Activated CD4-positive, alpha-beta T cell treated with anti-CD3 and anti-CD28 coated beads, Interleukin-2, amount 10 ng/mL, durations not matched to agents 7 days and 5 days (primary cell): ENCODE measurements around the gene VRTN. TPM values are rescaled to one million over a fixed set of nuclear protein-coding genes. Genes with fewer than 3 reads are reported as not detected.
"Not testable (repeated sequence)": the region's sequence is repeated elsewhere in the genome, so short reads cannot be mapped to it uniquely, and the experiment has no call there.

Source experiments
- CTCF ChIA-PET: fragments of 350-600 bp; sonication (Branson Sonifier 250); formaldehyde crosslinking; loops from one replicate; lab custom pipeline; 2021; ENCODE audit warnings: antibody characterized with exemption; lab: Charles Lee
- POLR2A ChIA-PET: fragments of 350-600 bp; sonication (Branson Sonifier 250); formaldehyde crosslinking; loops from one replicate; lab custom pipeline; 2021; ENCODE audit warnings: antibody characterized with exemption; lab: Charles Lee
- DNase-seq: peaks from one replicate; pipeline ENCODE4 v3.0.0-alpha.2; 2020
- H3K27ac Mint-ChIP-seq: one replicate; pipeline ENCODE4 v1.8.0; 2021; ENCODE audit warnings: mild to moderate bottlenecking, moderate library complexity, mixed read lengths
- H3K27me3 Mint-ChIP-seq: one replicate; pipeline ENCODE4 v1.8.0; 2021; ENCODE audit warnings: mixed read lengths
- H3K36me3 Mint-ChIP-seq: one replicate; pipeline ENCODE4 v1.8.0; 2021; ENCODE audit warnings: low read depth, mixed read lengths
- H3K4me1 Mint-ChIP-seq: one replicate; pipeline ENCODE4 v1.8.0; 2021; ENCODE audit warnings: mixed read lengths
- H3K4me3 Mint-ChIP-seq: one replicate; pipeline ENCODE4 v1.8.0; 2021; ENCODE audit warnings: mild to moderate bottlenecking, moderate library complexity, mixed read lengths
- H3K9me3 Mint-ChIP-seq: one replicate; pipeline ENCODE4 v1.8.0; 2021; ENCODE audit warnings: mixed read lengths
- total RNA-seq, 2 experiments: library from RNA; stranded (reverse); gene quantifications; one replicate each; pipeline ENCODE4 v1.2.3, GENCODE V29; 2021

The VRTN gene
- total RNA-seq, 2 experiments from 2014 or later, result not detected

- not testable (repeated sequence) for H3K36me3 Mint-ChIP-seq, H3K4me3 Mint-ChIP-seq, DNase-seq, H3K9me3 Mint-ChIP-seq, H3K27ac Mint-ChIP-seq, H3K4me1 Mint-ChIP-seq
- POLR2A ChIA-PET, result interaction anchor here (0.7 kb wide), 1 partner anchor 116 kb away, joined by 3 read pairs; no protein-coding TSS in a partner anchor
- CTCF ChIA-PET, result interaction anchor here (1.2 kb wide), 1 partner anchor 9 kb away, joined by 3 read pairs; no protein-coding TSS in a partner anchor
- peaks cover 16% of the 10 kb centered on the region for H3K27me3 Mint-ChIP-seq
Observed at GRCh38 chr14:74390505-74390904, 42.2 kb downstream of the VRTN start.

- Mint-ChIP-seq H3K27ac (no peak overlapping the region), H3K4me1 (no peaks in the 10 kb centered on the region), H3K27me3 (peaks cover 15% of the 10 kb centered on the region), H3K9me3 (no peaks in the 10 kb centered on the region), H3K4me3 (no peak overlapping the region), H3K36me3 (no peaks in the 10 kb centered on the region)
- ChIA-PET POLR2A (no interaction called here), CTCF (no interaction called here)
- no peak for DNase-seq
Observed at GRCh38 chr14:74391479-74391878, 43.2 kb downstream of the VRTN start.

- Mint-ChIP-seq H3K27ac (no peak overlapping the region), H3K27me3 (peaks cover 16% of the 10 kb centered on the region), H3K9me3 (no peaks in the 10 kb centered on the region), H3K4me3 (no peak overlapping the region), H3K36me3 (no peaks in the 10 kb centered on the region), H3K4me1 (no peaks in the 10 kb centered on the region)
- no peak for DNase-seq
- ChIA-PET POLR2A (no interaction called here), CTCF (interaction anchor here (1.0 kb wide), 1 partner anchor 8 kb away, joined by 3 read pairs; no protein-coding TSS in a partner anchor)
Observed at GRCh38 chr14:74392616-74393570, 44.6 kb downstream of the VRTN start.

- POLR2A ChIA-PET, result no interaction called here
- no peak for DNase-seq
- Mint-ChIP-seq H3K27me3 (peaks cover 17% of the 10 kb centered on the region), H3K36me3 (no peaks in the 10 kb centered on the region), H3K27ac (no peak overlapping the region), H3K4me1 (no peaks in the 10 kb centered on the region), H3K4me3 (no peak overlapping the region), H3K9me3 (no peaks in the 10 kb centered on the region)
- CTCF ChIA-PET, result no interaction called here
Observed at GRCh38 chr14:74394549-74394948, 46.3 kb downstream of the VRTN start.

GRCh38 chr14:74395094-74395493 lies 46.8 kb downstream of the VRTN start:
- H3K9me3 Mint-ChIP-seq, result no peaks in the 10 kb centered on the region
- CTCF ChIA-PET, result no interaction called here
- H3K36me3 Mint-ChIP-seq, result no peaks in the 10 kb centered on the region
- POLR2A ChIA-PET, result no interaction called here
- H3K4me1 Mint-ChIP-seq, result no peaks in the 10 kb centered on the region
- no peak for DNase-seq
- H3K4me3 Mint-ChIP-seq, result no peak overlapping the region
- peaks cover 17% of the 10 kb centered on the region for H3K27me3 Mint-ChIP-seq
- H3K27ac Mint-ChIP-seq, result no peak overlapping the region

- no peak for DNase-seq
- CTCF ChIA-PET, result interaction anchor here (1.3 kb wide), 1 partner anchor 10 kb away, joined by 3 read pairs; no protein-coding TSS in a partner anchor
- no peaks in the 10 kb centered on the region for H3K36me3 Mint-ChIP-seq
- peaks cover 17% of the 10 kb centered on the region for H3K27me3 Mint-ChIP-seq
- H3K4me1 Mint-ChIP-seq, result peaks cover 30% of the 10 kb centered on the region
- no peak overlapping the region for H3K4me3 Mint-ChIP-seq
- no peak overlapping the region for H3K27ac Mint-ChIP-seq
- POLR2A ChIA-PET, result no interaction called here
- H3K9me3 Mint-ChIP-seq, result no peaks in the 10 kb centered on the region
Observed at GRCh38 chr14:74400031-74400685, 51.9 kb downstream of the VRTN start.

GRCh38 chr14:74400919-74401503 lies 52.7 kb downstream of the VRTN start:
- H3K4me3 Mint-ChIP-seq, result peak overlapping the region; percentile 49
- DNase-seq, result no peak
- ChIA-PET POLR2A (no interaction called here), CTCF (interaction anchor here (0.9 kb wide), 1 partner anchor 8 kb away, joined by 3 read pairs; no protein-coding TSS in a partner anchor)
- peak overlapping the region; percentile 92 for H3K27ac Mint-ChIP-seq
- no peaks in the 10 kb centered on the region for H3K9me3 Mint-ChIP-seq
- peaks cover 17% of the 10 kb centered on the region for H3K27me3 Mint-ChIP-seq
- no peaks in the 10 kb centered on the region for H3K36me3 Mint-ChIP-seq
- H3K4me1 Mint-ChIP-seq, result peaks cover 30% of the 10 kb centered on the region

- H3K4me3 Mint-ChIP-seq, result peak overlapping the region; percentile 49
- H3K9me3 Mint-ChIP-seq, result no peaks in the 10 kb centered on the region
- peaks cover 12% of the 10 kb centered on the region for H3K27me3 Mint-ChIP-seq
- peak overlapping the region; percentile 92 for H3K27ac Mint-ChIP-seq
- CTCF ChIA-PET, result interaction anchor here (0.9 kb wide), 1 partner anchor 9 kb away, joined by 3 read pairs; no protein-coding TSS in a partner anchor
- POLR2A ChIA-PET, result no interaction called here
- no peaks in the 10 kb centered on the region for H3K36me3 Mint-ChIP-seq
- H3K4me1 Mint-ChIP-seq, result peaks cover 30% of the 10 kb centered on the region
- peak; percentile 80 for DNase-seq
Observed at GRCh38 chr14:74401504-74402241, 53.4 kb downstream of the VRTN start.

GRCh38 chr14:74402401-74403251 lies 54.4 kb downstream of the VRTN start:
- Mint-ChIP-seq H3K27ac (peak overlapping the region; percentile 92), H3K36me3 (no peaks in the 10 kb centered on the region), H3K4me3 (no peak overlapping the region), H3K4me1 (peaks cover 30% of the 10 kb centered on the region), H3K27me3 (peaks cover 7% of the 10 kb centered on the region), H3K9me3 (no peaks in the 10 kb centered on the region)
- ChIA-PET CTCF (no interaction called here), POLR2A (no interaction called here)
- no peak for DNase-seq

GRCh38 chr14:74403619-74404417 lies 55.5 kb downstream of the VRTN start:
- Mint-ChIP-seq H3K4me3 (no peak overlapping the region), H3K9me3 (no peaks in the 10 kb centered on the region), H3K36me3 (no peaks in the 10 kb centered on the region), H3K27me3 (peaks cover 3% of the 10 kb centered on the region), H3K4me1 (peaks cover 30% of the 10 kb centered on the region), H3K27ac (no peak overlapping the region)
- ChIA-PET CTCF (interaction anchor here (1.1 kb wide), 1 partner anchor 62 kb away, joined by 3 read pairs; no protein-coding TSS in a partner anchor), POLR2A (no interaction called here)
- no peak for DNase-seq

- DNase-seq, result no peak
- POLR2A ChIA-PET, result no interaction called here
- Mint-ChIP-seq H3K27ac (no peak overlapping the region), H3K36me3 (no peaks in the 10 kb centered on the region), H3K9me3 (no peaks in the 10 kb centered on the region), H3K27me3 (peaks cover under 1% of the 10 kb centered on the region), H3K4me3 (no peak overlapping the region), H3K4me1 (peaks cover 30% of the 10 kb centered on the region)
- CTCF ChIA-PET, result interaction anchor here (1.1 kb wide), 1 partner anchor 61 kb away, joined by 3 read pairs; no protein-coding TSS in a partner anchor
Observed at GRCh38 chr14:74404435-74404834, 56.2 kb downstream of the VRTN start.
